IMR-90 (cell line): ENCODE results near the gene ATG7. TPM values are rescaled to one million over a fixed set of nuclear protein-coding genes. Genes with fewer than 3 reads are reported as not detected.

Source experiments
- CEBPB ChIP-seq: IDR thresholded peaks from 2 replicates; pipeline ENCODE4 v1.6.1; 2012; ENCODE audit warnings: low read depth, low read length, improper control_type of control experiment
- CHD1 ChIP-seq: IDR thresholded peaks from 2 replicates; pipeline ENCODE4 v1.6.1; 2012; ENCODE audit warnings: low read depth, low read length, improper control_type of control experiment
- MXI1 ChIP-seq: IDR thresholded peaks from 2 replicates; pipeline ENCODE4 v1.6.1; 2012; ENCODE audit warnings: low read depth, mild to moderate bottlenecking, low read length, moderate library complexity, borderline replicate concordance
- RAD21 ChIP-seq: IDR thresholded peaks from 2 replicates; pipeline ENCODE4 v1.6.1; 2012; ENCODE audit warnings: low read length, improper control_type of control experiment
- polyA plus RNA-seq, 3 experiments: library from polyadenylated mRNA; depleted of rRNA; stranded (reverse); fragments of >200 nt; gene quantifications; 2 replicates each; pipeline ENCODE4 v1.2.3, GENCODE V29; 2012; ENCODE audit warnings: low replicate concordance in 1 of 3
- total RNA-seq: library from RNA; depleted of rRNA; stranded (reverse); fragments of >200 nt; gene quantifications from 2 replicates; pipeline ENCODE4 v1.2.3, GENCODE V29; 2012
- TF ChIP-seq, protein P1 (sequence below): conservative IDR thresholded peaks from 2 replicates; pipeline ENCODE4 v1.5.1; 2012; ENCODE audit warnings: mild to moderate bottlenecking, low read depth, low read length, improper control_type of control experiment

ATG7 gene
- total and polyA plus RNA-seq, 2 of the 4 experiments (the other 2 are of a cell fraction) = 15.6 to 51.4 TPM

DNA sequence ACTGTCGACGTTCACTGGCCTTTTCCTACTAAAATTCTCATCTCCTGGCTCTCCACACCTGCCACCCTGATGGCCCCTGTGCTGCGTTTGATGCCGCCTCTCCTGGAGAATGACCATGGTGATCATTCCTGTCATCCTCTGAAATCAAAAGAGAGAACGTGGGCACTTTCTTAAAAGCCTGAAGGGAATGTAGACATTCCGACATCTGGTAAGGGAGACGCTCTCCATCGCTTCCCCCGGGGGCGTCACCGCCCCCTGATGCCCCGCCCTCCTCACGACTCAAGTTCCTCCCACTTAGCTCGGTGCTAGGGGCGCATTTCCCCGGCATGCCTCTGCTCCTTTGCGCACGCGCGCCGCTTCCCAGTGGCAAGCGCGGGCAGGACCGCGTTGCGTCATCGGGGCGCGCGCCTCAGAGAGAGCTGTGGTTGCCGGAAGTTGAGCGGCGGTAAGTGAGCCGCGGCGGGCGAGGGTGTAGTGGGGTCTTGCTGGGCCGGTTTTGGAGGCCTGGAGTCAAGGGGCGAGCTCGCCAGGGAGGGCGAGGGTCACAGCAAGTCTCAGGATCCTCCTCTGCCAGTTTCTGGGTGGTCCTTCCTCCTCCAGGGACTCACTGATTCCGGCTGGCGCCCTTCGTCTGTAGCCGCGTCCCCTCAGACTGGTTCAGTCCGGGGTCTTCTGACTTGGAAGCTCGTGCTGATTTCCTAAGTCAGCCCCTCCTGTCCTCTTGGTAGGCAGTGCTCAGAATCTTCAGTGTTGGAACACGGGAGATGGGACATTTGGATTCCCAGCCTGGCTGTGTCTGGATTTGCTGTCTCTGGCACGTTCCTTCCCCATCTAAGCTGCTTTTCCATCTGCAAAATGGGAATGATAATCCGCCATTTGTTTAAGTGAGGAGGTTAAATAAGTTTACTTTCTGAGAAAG, at the start of gene ATG7 (continued):
- TF ChIP-seq, protein P1, sequence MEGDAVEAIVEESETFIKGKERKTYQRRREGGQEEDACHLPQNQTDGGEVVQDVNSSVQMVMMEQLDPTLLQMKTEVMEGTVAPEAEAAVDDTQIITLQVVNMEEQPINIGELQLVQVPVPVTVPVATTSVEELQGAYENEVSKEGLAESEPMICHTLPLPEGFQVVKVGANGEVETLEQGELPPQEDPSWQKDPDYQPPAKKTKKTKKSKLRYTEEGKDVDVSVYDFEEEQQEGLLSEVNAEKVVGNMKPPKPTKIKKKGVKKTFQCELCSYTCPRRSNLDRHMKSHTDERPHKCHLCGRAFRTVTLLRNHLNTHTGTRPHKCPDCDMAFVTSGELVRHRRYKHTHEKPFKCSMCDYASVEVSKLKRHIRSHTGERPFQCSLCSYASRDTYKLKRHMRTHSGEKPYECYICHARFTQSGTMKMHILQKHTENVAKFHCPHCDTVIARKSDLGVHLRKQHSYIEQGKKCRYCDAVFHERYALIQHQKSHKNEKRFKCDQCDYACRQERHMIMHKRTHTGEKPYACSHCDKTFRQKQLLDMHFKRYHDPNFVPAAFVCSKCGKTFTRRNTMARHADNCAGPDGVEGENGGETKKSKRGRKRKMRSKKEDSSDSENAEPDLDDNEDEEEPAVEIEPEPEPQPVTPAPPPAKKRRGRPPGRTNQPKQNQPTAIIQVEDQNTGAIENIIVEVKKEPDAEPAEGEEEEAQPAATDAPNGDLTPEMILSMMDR = no peak
- TF ChIP-seq CEBPB (peak; percentile 99), MXI1 (peak; percentile 53; the same call in 1 of the 2 replicates), RAD21 (no peak; the same call in 1 of the 2 replicates), CHD1 (no peak)
